Measurements from ENCODE around the gene NFIB.

NFIB gene

GRCh38 chr9:14119694-14120514 lies 194.0 kb downstream of the NFIB start:
- DNase-seq: no peak

DNA sequence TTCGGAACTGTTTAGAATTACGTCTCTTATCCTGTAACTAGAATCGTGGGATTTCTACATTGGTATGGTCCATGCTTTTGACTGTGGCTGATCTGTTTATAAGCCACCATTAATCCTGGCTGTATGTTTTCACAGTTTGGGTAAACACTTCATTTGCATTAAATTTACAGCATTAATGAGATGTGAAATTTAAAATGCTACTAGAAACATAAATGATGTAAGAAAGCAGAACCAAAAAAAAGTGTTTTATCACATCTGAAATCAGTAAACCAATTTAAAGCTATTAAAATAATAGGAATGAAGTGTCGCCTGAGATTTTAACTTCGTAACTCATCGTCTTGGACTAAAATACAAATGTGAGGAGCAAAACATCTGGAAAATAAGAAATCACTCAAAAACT lies 201.7 kb downstream of the NFIB start:
- in situ Hi-C loops (cut with HindIII; ENCODE audit: low pct_ligation_motif_present, low pct_unique_long_range_greater_than_20kb, low sequenced_read_pairs): no loop called here
- DNase-seq: no peak

More at GRCh38 chr9:14119694-14120514, 194.0 kb downstream of the NFIB start:
- in situ Hi-C loops (cut with HindIII; ENCODE audit: low pct_ligation_motif_present, low pct_unique_long_range_greater_than_20kb, low sequenced_read_pairs): no loop called here

DNA sequence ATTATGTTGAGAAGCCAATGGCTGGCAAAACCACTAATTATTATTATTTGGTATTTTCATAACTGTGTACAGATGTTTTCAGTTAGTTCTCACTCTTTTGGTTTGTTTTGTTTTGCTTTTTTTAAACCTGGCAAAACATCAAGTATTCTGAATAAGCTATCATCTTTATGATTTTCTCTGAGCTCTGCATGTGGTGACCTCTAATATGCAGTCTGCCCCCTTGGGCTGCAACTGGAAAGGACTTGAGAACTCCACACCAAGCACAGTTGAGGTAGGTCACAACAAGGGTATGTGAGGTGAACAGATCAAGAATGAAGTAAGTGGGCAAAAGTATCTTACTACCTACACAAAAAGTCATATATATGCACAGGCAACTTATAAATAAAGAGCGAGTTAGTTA lies 202.2 kb downstream of the NFIB start:
- DNase-seq: no peak
- in situ Hi-C loops (cut with HindIII; ENCODE audit: low pct_ligation_motif_present, low pct_unique_long_range_greater_than_20kb, low sequenced_read_pairs): no loop called here

DNA sequence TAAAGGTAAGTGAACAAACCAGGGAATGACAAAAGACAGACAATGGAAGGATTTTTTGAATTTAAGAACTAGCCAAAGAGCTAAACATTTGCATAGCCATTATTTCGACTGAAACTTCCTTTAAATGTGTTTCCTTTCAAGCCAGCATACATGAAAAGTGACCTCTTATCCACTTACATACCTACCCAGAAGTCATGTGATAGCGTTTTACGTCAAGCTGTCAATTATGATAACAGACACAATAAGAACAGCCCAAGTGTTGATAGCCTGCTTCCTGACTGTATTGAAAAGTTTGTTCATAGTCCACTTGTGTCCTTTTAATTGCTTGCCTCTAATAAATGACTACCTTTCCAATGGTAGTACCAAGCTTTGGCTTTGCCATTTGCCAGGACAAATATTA lies 206.0 kb downstream of the NFIB start:
- in situ Hi-C loops (cut with HindIII; ENCODE audit: low pct_ligation_motif_present, low pct_unique_long_range_greater_than_20kb, low sequenced_read_pairs): no loop called here
- DNase-seq: no peak

- in situ Hi-C loops (cut with HindIII; ENCODE audit: low pct_ligation_motif_present, low pct_unique_long_range_greater_than_20kb, low sequenced_read_pairs): no loop called here
Observed at GRCh38 chr9:14107495-14107894, 206.4 kb downstream of the NFIB start.

DNA sequence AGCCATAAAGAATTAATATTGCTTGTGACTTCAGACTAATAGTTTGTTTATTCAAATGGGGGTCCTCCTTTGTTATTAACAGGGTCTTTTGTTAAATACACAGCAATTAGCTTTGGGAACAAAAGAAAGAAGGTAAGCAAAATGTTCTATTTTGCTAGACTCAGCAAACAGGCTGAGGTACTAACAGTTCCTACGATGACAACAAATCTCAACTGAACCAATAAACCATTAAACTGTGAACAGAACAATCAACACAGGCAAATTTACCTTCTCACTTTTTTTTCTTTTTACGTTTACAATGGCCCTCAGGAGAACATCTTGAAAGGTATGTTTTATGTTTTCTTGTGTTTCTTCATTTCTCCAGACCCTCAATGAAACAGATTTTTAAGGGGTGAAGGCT lies 207.2 kb downstream of the NFIB start:
- in situ Hi-C loops (cut with HindIII; ENCODE audit: low pct_ligation_motif_present, low pct_unique_long_range_greater_than_20kb, low sequenced_read_pairs): no loop called here
- DNase-seq: no peak

More at GRCh38 chr9:14107495-14107894, 206.4 kb downstream of the NFIB start:
- DNase-seq: no peak

DNA sequence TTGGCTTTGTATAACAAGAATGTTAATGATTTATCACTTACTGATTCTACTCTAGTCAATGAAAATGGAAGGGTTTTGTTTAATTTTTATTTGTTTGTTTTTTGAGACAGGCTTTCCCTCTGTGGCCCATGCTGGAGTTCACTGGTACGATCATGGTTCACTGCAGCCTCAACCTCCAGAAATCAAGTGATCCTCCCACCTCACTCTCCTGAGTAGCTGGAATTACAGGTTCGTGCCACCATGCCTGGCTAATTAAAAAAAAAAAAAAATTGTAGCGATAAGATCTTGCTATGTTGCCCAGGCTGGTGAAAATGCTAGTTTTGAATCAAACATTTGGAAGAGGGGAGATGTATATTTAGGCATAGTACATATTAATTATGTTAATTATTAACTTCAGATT lies 209.4 kb downstream of the NFIB start:
- no peak for DNase-seq
- in situ Hi-C loops (cut with HindIII; ENCODE audit: low pct_ligation_motif_present, low pct_unique_long_range_greater_than_20kb, low sequenced_read_pairs): no loop called here

- in situ Hi-C loops (cut with HindIII; ENCODE audit: low pct_ligation_motif_present, low pct_unique_long_range_greater_than_20kb, low sequenced_read_pairs): no loop called here
- no peak for DNase-seq
Observed at GRCh38 chr9:14103115-14103514, 210.8 kb downstream of the NFIB start.

DNA sequence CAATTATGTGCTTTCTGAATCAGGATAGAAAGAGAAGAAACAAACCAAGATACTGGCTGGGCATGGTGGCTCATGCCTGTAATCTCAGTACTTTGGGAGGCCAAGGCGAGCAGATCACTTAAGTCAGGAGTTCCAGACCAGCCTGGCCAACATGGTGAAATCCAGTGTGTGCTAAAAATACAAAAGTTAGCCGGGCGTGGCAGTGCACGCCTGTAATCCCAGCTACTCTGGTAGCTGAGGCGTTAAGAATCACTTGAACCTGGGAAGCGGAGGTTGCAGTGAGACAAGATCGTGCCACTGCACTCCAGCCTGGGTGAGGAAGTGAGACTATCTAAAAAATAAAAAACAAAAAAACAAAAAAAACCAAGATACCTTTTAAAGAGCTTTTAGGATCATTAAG lies 214.2 kb downstream of the NFIB start:
- in situ Hi-C loops (cut with HindIII; ENCODE audit: low pct_ligation_motif_present, low pct_unique_long_range_greater_than_20kb, low sequenced_read_pairs): no loop called here
- DNase-seq: no peak

- in situ Hi-C loops (cut with HindIII; ENCODE audit: low pct_ligation_motif_present, low pct_unique_long_range_greater_than_20kb, low sequenced_read_pairs): no loop called here
Observed at GRCh38 chr9:14098486-14099180, 215.3 kb downstream of the NFIB start.

GRCh38 chr9:14097666-14098415 lies 216.1 kb downstream of the NFIB start:
- in situ Hi-C loops (cut with HindIII; ENCODE audit: low pct_ligation_motif_present, low pct_unique_long_range_greater_than_20kb, low sequenced_read_pairs): no loop called here
- DNase-seq: no peak

More at GRCh38 chr9:14098486-14099180, 215.3 kb downstream of the NFIB start:
- DNase-seq: no peak

GRCh38 chr9:14097215-14097614 lies 216.7 kb downstream of the NFIB start:
- DNase-seq: peak; percentile 16
- in situ Hi-C loops (cut with HindIII; ENCODE audit: low pct_ligation_motif_present, low pct_unique_long_range_greater_than_20kb, low sequenced_read_pairs): no loop called here

- peak; percentile 77 for DNase-seq
- in situ Hi-C loops (cut with HindIII; ENCODE audit: low pct_ligation_motif_present, low pct_unique_long_range_greater_than_20kb, low sequenced_read_pairs): no loop called here
Observed at GRCh38 chr9:14096258-14096922, 217.6 kb downstream of the NFIB start.

- in situ Hi-C loops (cut with HindIII; ENCODE audit: low pct_ligation_motif_present, low pct_unique_long_range_greater_than_20kb, low sequenced_read_pairs): no loop called here
- DNase-seq: no peak
Observed at GRCh38 chr9:14095277-14095676, 218.7 kb downstream of the NFIB start.

- in situ Hi-C loops (cut with HindIII; ENCODE audit: low pct_ligation_motif_present, low pct_unique_long_range_greater_than_20kb, low sequenced_read_pairs): no loop called here
- no peak for DNase-seq
Observed at GRCh38 chr9:14094491-14094890, 219.4 kb downstream of the NFIB start.

GRCh38 chr9:14092344-14092743 lies 221.6 kb downstream of the NFIB start:
- in situ Hi-C loops (cut with HindIII; ENCODE audit: low pct_ligation_motif_present, low pct_unique_long_range_greater_than_20kb, low sequenced_read_pairs): no loop called here
- DNase-seq: no peak

DNA sequence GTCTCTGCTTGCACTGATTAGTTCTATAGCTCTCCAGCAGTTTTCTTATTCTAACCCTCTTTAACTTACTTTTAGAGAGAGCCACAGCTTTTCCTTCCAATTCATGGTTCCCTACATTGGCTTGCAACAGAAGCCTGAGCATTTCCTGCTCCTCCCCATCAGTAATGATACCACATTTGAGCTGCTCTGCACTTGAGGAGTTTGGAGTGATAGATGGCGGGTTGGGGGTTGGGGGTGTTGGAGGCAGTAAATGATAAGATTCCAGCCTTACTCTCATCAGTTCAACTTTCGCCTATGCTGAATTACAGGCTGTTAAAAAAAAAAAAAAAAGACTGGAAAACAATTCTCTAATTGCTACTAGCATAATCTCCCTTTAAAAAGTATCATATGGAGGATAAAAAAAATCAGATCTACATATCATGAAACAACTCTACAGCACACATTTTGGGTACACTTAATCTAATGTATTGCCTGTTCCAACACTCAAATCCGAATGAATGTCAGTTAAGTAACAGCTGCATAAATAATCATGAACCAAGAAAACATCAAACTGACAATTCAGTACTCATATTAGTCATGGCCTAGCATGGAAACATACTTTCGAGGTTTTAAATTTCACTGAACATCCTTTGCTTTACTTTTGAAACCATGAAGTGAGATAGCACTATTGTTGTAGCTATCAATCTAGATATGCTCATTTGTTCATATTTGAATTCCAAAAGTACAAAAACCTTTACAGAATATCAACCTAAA lies 224.7 kb downstream of the NFIB start:
- in situ Hi-C loops (cut with HindIII; ENCODE audit: low pct_ligation_motif_present, low pct_unique_long_range_greater_than_20kb, low sequenced_read_pairs): no loop called here
- DNase-seq: no peak

DNA sequence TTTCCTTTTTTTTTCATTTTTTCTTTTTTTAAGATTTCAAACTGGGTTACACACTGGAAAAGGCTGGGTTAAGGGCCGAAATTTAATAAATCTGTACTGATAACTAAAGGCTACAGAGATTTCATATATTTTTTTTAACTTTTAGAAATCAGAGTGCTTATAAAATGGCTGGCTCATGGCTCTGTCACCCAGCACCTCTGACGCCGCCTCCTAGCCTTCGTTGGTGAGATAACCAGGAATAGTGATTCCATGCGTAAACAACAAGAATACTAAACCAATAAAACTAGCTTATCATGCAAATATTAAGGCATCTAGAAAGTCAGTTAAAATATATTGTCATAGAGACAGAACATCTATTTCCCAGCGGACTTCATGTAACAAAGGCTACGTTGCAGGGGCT lies 226.4 kb downstream of the NFIB start:
- no peak for DNase-seq
- in situ Hi-C loops (cut with HindIII; ENCODE audit: low pct_ligation_motif_present, low pct_unique_long_range_greater_than_20kb, low sequenced_read_pairs): no loop called here

Data from ACHN (cell line).